NCI-H2196 treated with DMSO at 0.1 percent for 48 hours (cell line): ENCODE data around the gene MED29.
A peak's percentile ranks its signal among the peaks of the same experiment; 100 is the strongest.

Experiments used
- DNase-seq: peaks from one replicate; lab custom pipeline; 2025; ENCODE audit not compliant: unreplicated experiment; lab: John Stamatoyannopoulos, UW

The MED29 gene

GRCh38 chr19:39410017-39410830 lies 19.0 kb downstream of the MED29 start:
- DNase-seq: no peak

- no peak for DNase-seq
These were observed 19.6 kb downstream of the MED29 start for GRCh38 chr19:39410831-39411080.

- no peak for DNase-seq
These were observed 20.1 kb downstream of the MED29 start for GRCh38 chr19:39411081-39411831.

- DNase-seq: peak; percentile 89
These were observed 20.6 kb downstream of the MED29 start for GRCh38 chr19:39411832-39412099.

- peak; percentile 97 for DNase-seq
These were observed 21.1 kb downstream of the MED29 start, which contains the start of gene PLEKHG2 for GRCh38 chr19:39412100-39412866. PLEKHG2 (plus strand) TSS chr19:39412669; CDS start chr19:39414087, 1,418 bp downstream.

GRCh38 chr19:39412867-39413271 lies 21.7 kb downstream of the MED29 start:
- DNase-seq: no peak

- DNase-seq: no peak
These were observed 22.2 kb downstream of the MED29 start for GRCh38 chr19:39413272-39413910.

GRCh38 chr19:39413911-39414608 lies 22.9 kb downstream of the MED29 start:
- no peak for DNase-seq

GRCh38 chr19:39415111-39416046 lies 24.2 kb downstream of the MED29 start:
- DNase-seq: no peak

GRCh38 chr19:39416152-39417120 lies 25.3 kb downstream of the MED29 start:
- DNase-seq: no peak

GRCh38 chr19:39417463-39418181 lies 26.4 kb downstream of the MED29 start:
- DNase-seq: no peak

- DNase-seq: no peak
These were observed 27.8 kb downstream of the MED29 start for GRCh38 chr19:39419003-39419402.

GRCh38 chr19:39420769-39421168 lies 29.6 kb downstream of the MED29 start:
- DNase-seq: no peak

GRCh38 chr19:39422020-39422419 lies 30.8 kb downstream of the MED29 start:
- no peak for DNase-seq

GRCh38 chr19:39423258-39424086 lies 32.3 kb downstream of the MED29 start:
- no peak for DNase-seq

GRCh38 chr19:39424934-39425333 lies 33.8 kb downstream of the MED29 start:
- DNase-seq: no peak

GRCh38 chr19:39425744-39426143 lies 34.6 kb downstream of the MED29 start:
- no peak for DNase-seq
